ENCODE results near the gene TMEM132C. TPM values are rescaled to one million over a fixed set of nuclear protein-coding genes. Genes with fewer than 3 reads are reported as not detected.

TMEM132C gene
- polyA plus RNA-seq, 1 of the 3 experiments (the other 2 are of a cell fraction) = not detected

GRCh38 chr12:128752386-128752785 is 485.4 kb downstream of the TMEM132C start (continued):
- TF ChIP-seq RCOR1 (IDR thresholded peaks at IDR 0.05; ENCODE audit: low read length) (no peak), RXRA (IDR thresholded peaks at IDR 0.05; ENCODE audit: borderline replicate concordance, low read depth) (no peak), FOSL2 (IDR thresholded peaks at IDR 0.05; ENCODE audit: borderline replicate concordance, low read depth) (no peak), GABPA (IDR thresholded peaks at IDR 0.05; ENCODE audit: low read depth) (no peak), JUND (IDR thresholded peaks at IDR 0.05) (no peak)
- TF ChIP-seq, protein P1, sequence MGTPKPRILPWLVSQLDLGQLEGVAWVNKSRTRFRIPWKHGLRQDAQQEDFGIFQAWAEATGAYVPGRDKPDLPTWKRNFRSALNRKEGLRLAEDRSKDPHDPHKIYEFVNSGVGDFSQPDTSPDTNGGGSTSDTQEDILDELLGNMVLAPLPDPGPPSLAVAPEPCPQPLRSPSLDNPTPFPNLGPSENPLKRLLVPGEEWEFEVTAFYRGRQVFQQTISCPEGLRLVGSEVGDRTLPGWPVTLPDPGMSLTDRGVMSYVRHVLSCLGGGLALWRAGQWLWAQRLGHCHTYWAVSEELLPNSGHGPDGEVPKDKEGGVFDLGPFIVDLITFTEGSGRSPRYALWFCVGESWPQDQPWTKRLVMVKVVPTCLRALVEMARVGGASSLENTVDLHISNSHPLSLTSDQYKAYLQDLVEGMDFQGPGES (IDR thresholded peaks at IDR 0.05; ENCODE audit: low read depth, low read length) = no peak

DNA sequence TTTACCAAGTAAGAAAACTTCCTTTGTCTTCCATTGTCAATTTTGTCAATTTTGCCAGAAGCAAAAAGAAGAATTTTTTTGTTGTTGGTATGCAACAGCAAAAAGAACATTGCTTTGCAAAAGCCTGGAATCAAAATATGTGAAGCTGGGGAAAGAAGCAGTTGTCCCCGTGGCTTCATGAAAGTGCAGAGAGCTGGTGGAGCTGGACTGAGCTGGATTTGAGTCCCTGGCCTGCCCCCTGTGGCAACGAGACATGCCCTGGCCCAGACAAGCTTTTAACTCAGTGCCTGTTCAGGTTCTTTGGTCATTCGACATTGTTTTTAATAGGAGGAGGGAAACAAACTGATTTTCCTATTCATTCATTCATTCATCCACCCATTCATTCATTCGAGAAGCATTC is 486.5 kb downstream of the TMEM132C start:
- DNase-seq = no peak
- Histone ChIP-seq H3K27me3 (ENCODE audit: insufficient read depth) (no peaks in the 10 kb centered on the region), H3K36me3 (replicated peaks in 1 of 2; ENCODE audit: control insufficient read depth in 1 of 2, insufficient read depth in 2 of 2, low read length in 1 of 2) (no peaks in the 10 kb centered on the region), H3K9me3 (no peaks in the 10 kb centered on the region), H3K4me1 (ENCODE audit: control insufficient read depth in 1 of 2, insufficient read depth in 2 of 2, low read depth in 1 of 2, low read length in 1 of 2) (no peaks in the 10 kb centered on the region), H2AFZ (ENCODE audit: low read depth) (no peak overlapping the region), H3K27ac (ENCODE audit: low read depth in 2 of 2, low read length in 1 of 2) (no peak overlapping the region), H4K20me1 (ENCODE audit: insufficient read depth) (no peaks in the 10 kb centered on the region), H3F3A (replicated peaks; ENCODE audit: insufficient read depth) (no peaks in the 10 kb centered on the region), H3K4me3 (ENCODE audit: low read depth in 2 of 2, low read length in 1 of 2) (no peak overlapping the region), H3K79me2 (ENCODE audit: insufficient read depth) (no peaks in the 10 kb centered on the region), H3K9ac (no peak overlapping the region), H3K9me2 (no peaks in the 10 kb centered on the region), H3K4me2 (no peak overlapping the region)
- ChIA-PET POLR2A (no interaction called here), CTCF (interaction anchor here (1.1 to 1.4 kb wide), 2 partner anchors 15 to 37 kb away, joined by 3 to 5 read pairs; no protein-coding TSS in a partner anchor)
- TF ChIP-seq FOXM1 (IDR thresholded peaks at IDR 0.05; ENCODE audit: low read depth) (no peak), RFX5 (IDR thresholded peaks at IDR 0.05; ENCODE audit: low read length) (no peak), CTCF (IDR thresholded peaks at IDR 0.05) (no peak), RAD21 (IDR thresholded peaks at IDR 0.05; ENCODE audit: low read length) (no peak), ELF1 (IDR thresholded peaks at IDR 0.05) (no peak), RCOR1 (IDR thresholded peaks at IDR 0.05; ENCODE audit: low read length) (no peak), SMC3 (IDR thresholded peaks at IDR 0.05; ENCODE audit: low read depth, low read length) (no peak)
- TF ChIP-seq, protein P2, sequence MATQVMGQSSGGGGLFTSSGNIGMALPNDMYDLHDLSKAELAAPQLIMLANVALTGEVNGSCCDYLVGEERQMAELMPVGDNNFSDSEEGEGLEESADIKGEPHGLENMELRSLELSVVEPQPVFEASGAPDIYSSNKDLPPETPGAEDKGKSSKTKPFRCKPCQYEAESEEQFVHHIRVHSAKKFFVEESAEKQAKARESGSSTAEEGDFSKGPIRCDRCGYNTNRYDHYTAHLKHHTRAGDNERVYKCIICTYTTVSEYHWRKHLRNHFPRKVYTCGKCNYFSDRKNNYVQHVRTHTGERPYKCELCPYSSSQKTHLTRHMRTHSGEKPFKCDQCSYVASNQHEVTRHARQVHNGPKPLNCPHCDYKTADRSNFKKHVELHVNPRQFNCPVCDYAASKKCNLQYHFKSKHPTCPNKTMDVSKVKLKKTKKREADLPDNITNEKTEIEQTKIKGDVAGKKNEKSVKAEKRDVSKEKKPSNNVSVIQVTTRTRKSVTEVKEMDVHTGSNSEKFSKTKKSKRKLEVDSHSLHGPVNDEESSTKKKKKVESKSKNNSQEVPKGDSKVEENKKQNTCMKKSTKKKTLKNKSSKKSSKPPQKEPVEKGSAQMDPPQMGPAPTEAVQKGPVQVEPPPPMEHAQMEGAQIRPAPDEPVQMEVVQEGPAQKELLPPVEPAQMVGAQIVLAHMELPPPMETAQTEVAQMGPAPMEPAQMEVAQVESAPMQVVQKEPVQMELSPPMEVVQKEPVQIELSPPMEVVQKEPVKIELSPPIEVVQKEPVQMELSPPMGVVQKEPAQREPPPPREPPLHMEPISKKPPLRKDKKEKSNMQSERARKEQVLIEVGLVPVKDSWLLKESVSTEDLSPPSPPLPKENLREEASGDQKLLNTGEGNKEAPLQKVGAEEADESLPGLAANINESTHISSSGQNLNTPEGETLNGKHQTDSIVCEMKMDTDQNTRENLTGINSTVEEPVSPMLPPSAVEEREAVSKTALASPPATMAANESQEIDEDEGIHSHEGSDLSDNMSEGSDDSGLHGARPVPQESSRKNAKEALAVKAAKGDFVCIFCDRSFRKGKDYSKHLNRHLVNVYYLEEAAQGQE (IDR thresholded peaks at IDR 0.05; ENCODE audit: low read depth, low read length) = no peak
- WGBS (ENCODE audit: low lambda C conversion rate) = 1% methylated on average over 4 of the region's 4 CpGs

Measured in SK-N-SH (cell line).